ENCODE measurements around the gene TRAF2.
"Not testable (repeated sequence)": the region's sequence is repeated elsewhere in the genome, so short reads cannot be mapped to it uniquely, and the experiment has no call there.

TRAF2 gene, protein sequence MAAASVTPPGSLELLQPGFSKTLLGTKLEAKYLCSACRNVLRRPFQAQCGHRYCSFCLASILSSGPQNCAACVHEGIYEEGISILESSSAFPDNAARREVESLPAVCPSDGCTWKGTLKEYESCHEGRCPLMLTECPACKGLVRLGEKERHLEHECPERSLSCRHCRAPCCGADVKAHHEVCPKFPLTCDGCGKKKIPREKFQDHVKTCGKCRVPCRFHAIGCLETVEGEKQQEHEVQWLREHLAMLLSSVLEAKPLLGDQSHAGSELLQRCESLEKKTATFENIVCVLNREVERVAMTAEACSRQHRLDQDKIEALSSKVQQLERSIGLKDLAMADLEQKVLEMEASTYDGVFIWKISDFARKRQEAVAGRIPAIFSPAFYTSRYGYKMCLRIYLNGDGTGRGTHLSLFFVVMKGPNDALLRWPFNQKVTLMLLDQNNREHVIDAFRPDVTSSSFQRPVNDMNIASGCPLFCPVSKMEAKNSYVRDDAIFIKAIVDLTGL

DNA sequence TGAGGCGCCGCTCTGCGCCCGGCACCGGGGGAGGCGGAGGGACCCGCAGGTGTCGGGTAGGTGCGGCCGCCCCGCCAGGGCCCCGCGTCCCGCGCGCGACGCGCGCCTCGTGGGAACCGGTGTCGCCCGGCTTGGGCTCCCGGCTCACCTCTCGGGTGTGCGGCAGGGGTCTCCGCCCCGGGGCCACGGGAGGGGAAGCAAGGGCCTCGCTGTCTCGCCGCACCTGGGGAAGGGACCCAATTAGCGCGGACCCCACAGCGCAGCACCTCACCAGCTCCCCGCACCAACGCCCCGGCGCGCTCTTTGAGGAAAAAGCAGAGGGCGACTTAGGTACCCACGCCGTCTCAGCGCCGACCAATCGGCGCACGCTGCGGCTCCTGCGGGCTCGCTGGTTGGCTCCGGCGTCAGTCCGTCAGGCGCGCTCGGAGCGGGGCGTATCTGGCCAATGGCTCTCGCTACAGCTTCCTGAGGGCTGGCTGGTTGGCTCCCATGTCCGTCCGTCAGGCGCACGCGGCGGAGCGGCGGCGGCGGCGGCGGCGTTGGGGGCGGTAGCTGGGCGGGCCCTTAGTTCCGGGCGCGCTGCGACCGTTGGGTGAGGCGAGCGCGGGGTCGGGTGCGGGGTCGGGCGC is at the start of gene TRAF2:
Gene TRAF2, plus strand, starts transcription at position 567 of the 629 bp plus-strand sequence. CDS start 12,225 bp downstream, outside the sequence.
- no peaks in the 10 kb centered on the region for H3K4me1 ChIP-seq (ENCODE audit: insufficient read depth, poor library complexity, severe bottlenecking)
- peak; percentile 97 for DNase-seq (ENCODE audit: low spot score)
- peak within 1 kb of the TSS; percentile 68 for H3K27ac ChIP-seq (ENCODE audit: poor library complexity, severe bottlenecking)
- TF ChIP-seq, protein P1, sequence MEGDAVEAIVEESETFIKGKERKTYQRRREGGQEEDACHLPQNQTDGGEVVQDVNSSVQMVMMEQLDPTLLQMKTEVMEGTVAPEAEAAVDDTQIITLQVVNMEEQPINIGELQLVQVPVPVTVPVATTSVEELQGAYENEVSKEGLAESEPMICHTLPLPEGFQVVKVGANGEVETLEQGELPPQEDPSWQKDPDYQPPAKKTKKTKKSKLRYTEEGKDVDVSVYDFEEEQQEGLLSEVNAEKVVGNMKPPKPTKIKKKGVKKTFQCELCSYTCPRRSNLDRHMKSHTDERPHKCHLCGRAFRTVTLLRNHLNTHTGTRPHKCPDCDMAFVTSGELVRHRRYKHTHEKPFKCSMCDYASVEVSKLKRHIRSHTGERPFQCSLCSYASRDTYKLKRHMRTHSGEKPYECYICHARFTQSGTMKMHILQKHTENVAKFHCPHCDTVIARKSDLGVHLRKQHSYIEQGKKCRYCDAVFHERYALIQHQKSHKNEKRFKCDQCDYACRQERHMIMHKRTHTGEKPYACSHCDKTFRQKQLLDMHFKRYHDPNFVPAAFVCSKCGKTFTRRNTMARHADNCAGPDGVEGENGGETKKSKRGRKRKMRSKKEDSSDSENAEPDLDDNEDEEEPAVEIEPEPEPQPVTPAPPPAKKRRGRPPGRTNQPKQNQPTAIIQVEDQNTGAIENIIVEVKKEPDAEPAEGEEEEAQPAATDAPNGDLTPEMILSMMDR (IDR thresholded peaks at IDR 0.05; ENCODE audit: poor library complexity, severe bottlenecking) = no peak
- H3K4me3 ChIP-seq (ENCODE audit: severe bottlenecking) = peak within 1 kb of the TSS; percentile 62
- H3K36me3 ChIP-seq (ENCODE audit: low read depth) = peaks cover 15% of the 10 kb centered on the region
- peak; percentile 96 for ATAC-seq (ENCODE audit: low read depth)
- H3K27me3 ChIP-seq (ENCODE audit: insufficient read depth, poor library complexity, severe bottlenecking) = no peaks in the 10 kb centered on the region
- no peaks in the 10 kb centered on the region for H3K9me3 ChIP-seq (ENCODE audit: severe bottlenecking)

DNA sequence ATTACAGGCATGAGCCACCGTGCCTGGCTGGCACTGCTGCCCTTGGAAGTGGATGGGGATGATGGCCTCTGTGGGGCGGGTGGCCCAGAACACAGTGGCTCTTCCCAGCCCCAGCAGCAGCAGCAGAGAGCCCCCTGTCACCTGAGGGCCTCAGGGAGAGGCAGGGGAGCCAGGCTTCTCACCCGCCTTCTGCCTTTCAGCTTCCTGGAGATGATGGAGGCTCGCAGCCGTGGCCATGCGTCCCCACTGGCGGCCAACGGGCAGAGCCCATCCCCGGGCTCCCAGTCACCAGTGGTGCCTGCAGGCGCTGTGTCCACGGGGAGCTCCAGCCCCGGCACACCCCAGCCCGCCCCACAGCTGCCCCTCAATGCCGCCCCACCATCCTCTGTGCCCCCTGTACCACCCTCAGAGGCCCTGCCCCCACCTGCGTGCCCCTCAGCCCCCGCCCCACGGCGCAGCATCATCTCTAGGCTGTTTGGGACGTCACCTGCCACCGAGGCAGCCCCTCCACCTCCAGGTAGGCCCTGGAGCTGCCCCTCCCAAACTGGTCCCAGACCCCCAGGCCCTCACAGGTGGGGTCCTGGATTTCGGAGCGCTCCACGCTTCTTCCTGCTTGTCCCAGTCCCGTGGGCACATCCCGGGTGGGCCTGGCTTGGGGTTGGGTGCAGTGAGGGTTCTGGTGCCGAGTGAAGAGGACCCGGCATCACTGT is 49.0 kb upstream of the TRAF2 start:
- H3K27ac ChIP-seq (ENCODE audit: poor library complexity, severe bottlenecking) = no peak overlapping the region
- TF ChIP-seq, protein P1 (IDR thresholded peaks at IDR 0.05; ENCODE audit: poor library complexity, severe bottlenecking) = no peak
- no peaks in the 10 kb centered on the region for H3K4me1 ChIP-seq (ENCODE audit: insufficient read depth, poor library complexity, severe bottlenecking)
- DNase-seq (ENCODE audit: low spot score) = no peak
- ATAC-seq (ENCODE audit: low read depth) = no peak
- no peaks in the 10 kb centered on the region for H3K27me3 ChIP-seq (ENCODE audit: insufficient read depth, poor library complexity, severe bottlenecking)
- H3K4me3 ChIP-seq (ENCODE audit: severe bottlenecking) = no peak overlapping the region
- 0 out of 2 replicates have a peak, but pooled peaks cover 3% of the 10 kb centered on the region for H3K36me3 ChIP-seq (ENCODE audit: low read depth)
- no peaks in the 10 kb centered on the region for H3K9me3 ChIP-seq (ENCODE audit: severe bottlenecking)

DNA sequence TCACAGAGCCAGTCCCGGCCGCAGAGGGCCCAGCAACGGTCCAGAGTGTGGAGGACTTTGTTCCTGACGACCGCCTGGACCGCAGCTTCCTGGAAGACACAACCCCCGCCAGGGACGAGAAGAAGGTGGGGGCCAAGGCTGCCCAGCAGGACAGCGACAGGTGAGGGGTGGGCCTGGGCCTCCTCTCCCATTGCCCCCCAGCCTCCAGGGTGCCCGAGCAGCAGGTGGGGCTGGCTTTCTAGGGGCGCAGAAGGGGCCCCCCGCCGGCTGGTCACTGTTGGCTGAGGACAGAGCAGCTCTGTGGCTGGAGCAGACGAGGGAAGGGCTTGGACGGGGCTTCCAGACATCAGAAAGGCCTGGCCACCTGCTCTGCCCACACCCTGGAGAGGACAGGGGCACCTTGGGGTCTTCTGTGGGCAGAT is 48.4 kb upstream of the TRAF2 start:
- H3K27me3 ChIP-seq (ENCODE audit: insufficient read depth, poor library complexity, severe bottlenecking); H3K9me3 ChIP-seq (ENCODE audit: severe bottlenecking); DNase-seq (ENCODE audit: low spot score); H3K4me3 ChIP-seq (ENCODE audit: severe bottlenecking); H3K36me3 ChIP-seq (ENCODE audit: low read depth); H3K4me1 ChIP-seq (ENCODE audit: insufficient read depth, poor library complexity, severe bottlenecking); ATAC-seq (ENCODE audit: low read depth); H3K27ac ChIP-seq (ENCODE audit: poor library complexity, severe bottlenecking): not testable (repeated sequence)

DNA sequence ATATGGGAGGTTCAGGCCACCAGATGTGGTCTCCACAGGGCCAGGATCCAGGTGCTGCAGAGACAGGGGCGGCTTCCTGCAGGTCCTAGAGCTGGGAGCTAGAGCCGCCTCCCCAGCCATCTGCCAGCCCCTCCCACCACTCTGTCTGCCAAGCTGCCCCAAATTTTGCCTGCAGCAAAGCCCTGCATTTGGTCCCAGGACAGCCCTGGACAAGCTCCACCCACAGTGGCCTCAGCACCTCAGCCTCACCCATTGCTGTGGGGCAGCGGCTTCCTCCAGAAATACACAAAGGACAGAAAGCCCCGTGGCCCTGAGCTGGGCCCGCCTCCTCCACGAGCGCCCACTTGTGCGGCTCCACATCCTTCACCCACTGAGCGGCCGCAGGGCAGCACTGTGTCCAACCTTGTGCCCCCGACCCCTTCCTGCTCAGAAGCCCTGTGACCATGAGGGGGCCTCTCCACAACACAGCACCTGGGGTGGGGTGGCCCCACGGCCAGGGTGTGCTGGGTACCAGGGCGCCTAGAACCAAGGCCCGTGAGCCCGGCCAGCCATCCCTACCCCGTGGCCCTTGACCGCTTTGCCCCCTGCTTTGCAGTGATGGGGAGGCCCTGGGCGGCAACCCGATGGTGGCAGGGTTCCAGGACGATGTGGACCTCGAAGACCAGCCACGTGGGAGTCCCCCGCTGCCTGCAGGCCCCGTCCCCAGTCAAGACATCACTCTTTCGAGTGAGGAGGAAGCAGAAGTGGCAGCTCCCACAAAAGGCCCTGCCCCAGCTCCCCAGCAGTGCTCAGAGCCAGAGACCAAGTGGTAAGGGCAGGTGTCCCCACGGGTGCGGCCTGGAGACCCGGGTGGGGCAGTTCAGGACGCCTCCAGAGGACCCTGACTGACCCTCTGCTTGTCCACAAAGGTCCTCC is 47.7 kb upstream of the TRAF2 start:
- H3K9me3 ChIP-seq (ENCODE audit: severe bottlenecking) = no peaks in the 10 kb centered on the region
- H3K4me3 ChIP-seq (ENCODE audit: severe bottlenecking) = no peak overlapping the region
- no peaks in the 10 kb centered on the region for H3K4me1 ChIP-seq (ENCODE audit: insufficient read depth, poor library complexity, severe bottlenecking)
- H3K27me3 ChIP-seq (ENCODE audit: insufficient read depth, poor library complexity, severe bottlenecking) = peaks cover 1% of the 10 kb centered on the region
- ATAC-seq (ENCODE audit: low read depth) (no peak), DNase-seq (ENCODE audit: low spot score) (no peak)
- H3K27ac ChIP-seq (ENCODE audit: poor library complexity, severe bottlenecking) = no peak overlapping the region
- no peaks in the 10 kb centered on the region for H3K36me3 ChIP-seq (ENCODE audit: low read depth)
- TF ChIP-seq, protein P1 (IDR thresholded peaks at IDR 0.05; ENCODE audit: poor library complexity, severe bottlenecking) = no peak

All from RWPE2 (cell line).